GM18502 (cell line): ENCODE measurements around the gene TBC1D3E.
"Not testable (repeated sequence)": the region's sequence is repeated elsewhere in the genome, so short reads cannot be mapped to it uniquely, and the experiment has no call there.

ENCODE experiments used
- ATAC-seq: cut with Tn5 transposase; IDR thresholded peaks from one replicate; pipeline ENCODE4 v1.9.1; 2021; ENCODE audit warnings: mild to moderate bottlenecking; ENCODE audit not compliant: unreplicated experiment, poor library complexity

Gene TBC1D3E

GRCh38 chr17:38127651-38128050 lies at the start of gene TBC1D3E:
TBC1D3E (plus strand) TSS chr17:38127951; CDS start chr17:38129496, 1,545 bp downstream.
- ATAC-seq, result not testable (repeated sequence)

GRCh38 chr17:38087344-38087743 lies 40.4 kb upstream of the TBC1D3E start:
- not testable (repeated sequence) for ATAC-seq

GRCh38 chr17:38088120-38088519 lies 39.6 kb upstream of the TBC1D3E start:
- ATAC-seq, result not testable (repeated sequence)

- ATAC-seq, result not testable (repeated sequence)
Measured at GRCh38 chr17:38094059-38094694, 33.6 kb upstream of the TBC1D3E start.

- ATAC-seq, result not testable (repeated sequence)
Measured at GRCh38 chr17:38099262-38099661, 28.5 kb upstream of the TBC1D3E start.

- ATAC-seq, result not testable (repeated sequence)
Measured at GRCh38 chr17:38119829-38120228, 7.9 kb upstream of the TBC1D3E start.

GRCh38 chr17:38134860-38135259 lies 7.1 kb downstream of the TBC1D3E start:
- ATAC-seq, result not testable (repeated sequence)
